K562 (cell line): Measurements from ENCODE around the gene RNF44.

Source experiments
- GABPB1 ChIP-seq: sonication (generic); formaldehyde crosslinking; IDR thresholded peaks from 2 replicates; pipeline ENCODE4 v1.8.0; 2022; ENCODE audit warnings: mild to moderate bottlenecking, missing genetic modification reagents
- NCOA2 ChIP-seq, 2 experiments: fragments of 450-650 bp; IDR thresholded peaks; 2 replicates each; pipeline ENCODE4 v1.6.1; 2018; ENCODE audit warnings: mild to moderate bottlenecking in 2 of 2, moderate library complexity in 1 of 2; ENCODE audit not compliant: partially characterized antibody in 2 of 2
- NFRKB ChIP-seq: fragments of 450-650 bp; IDR thresholded peaks from 2 replicates; pipeline ENCODE4 v1.6.1; 2016; ENCODE audit warnings: low read depth
- PCBP1 ChIP-seq: fragments of 200-400 bp; formaldehyde crosslinking; IDR thresholded peaks from 2 replicates; pipeline ENCODE4 v1.6.1; 2018; ENCODE audit warnings: mild to moderate bottlenecking, low read depth, low read length; ENCODE audit not compliant: poor library complexity, severe bottlenecking
- ZSCAN32 ChIP-seq: fragments of 450-650 bp; formaldehyde crosslinking; IDR thresholded peaks from 2 replicates; pipeline ENCODE4 v1.4.0; 2020; ENCODE audit warnings: mild to moderate bottlenecking, moderate library complexity

DNA sequence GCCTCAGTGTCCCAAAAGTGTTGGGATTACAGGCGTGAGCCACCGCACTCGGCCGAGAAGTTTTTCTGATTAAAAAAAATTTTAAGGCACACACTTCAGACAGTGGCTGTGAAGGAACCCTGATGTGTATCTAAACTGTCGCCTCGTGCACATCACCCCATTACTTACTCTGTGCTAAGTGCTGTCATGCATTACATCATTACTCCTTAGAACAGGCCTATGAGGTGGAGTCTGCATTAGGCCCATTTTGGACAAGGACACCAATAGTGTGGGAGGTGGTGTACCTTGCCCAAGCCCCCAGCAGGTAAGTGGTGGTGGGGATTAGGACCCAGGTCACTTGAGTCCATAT lies 8.2 kb upstream of the RNF44 start:
- no peak for TF ChIP-seq PCBP1
- no peak for TF ChIP-seq NFRKB
- no peak for TF ChIP-seq ZSCAN32
- TF ChIP-seq GABPB1, result no peak
- TF ChIP-seq NCOA2 (IDR thresholded peaks at IDR 0.05; ENCODE audit: partially characterized antibody in 2 of 2), result no peak
